HG02623 (cell line): Measurements from ENCODE around the gene WNT2B.
A peak's percentile ranks its signal among the peaks of the same experiment; 100 is the strongest.
"Not testable (repeated sequence)": the region's sequence is repeated elsewhere in the genome, so short reads cannot be mapped to it uniquely, and the experiment has no call there.

ENCODE experiments used
- ATAC-seq: cut with Tn5 transposase; IDR thresholded peaks from one replicate; pipeline ENCODE4 v1.9.1; 2021; ENCODE audit warnings: moderate library complexity; ENCODE audit not compliant: unreplicated experiment

Gene WNT2B

DNA sequence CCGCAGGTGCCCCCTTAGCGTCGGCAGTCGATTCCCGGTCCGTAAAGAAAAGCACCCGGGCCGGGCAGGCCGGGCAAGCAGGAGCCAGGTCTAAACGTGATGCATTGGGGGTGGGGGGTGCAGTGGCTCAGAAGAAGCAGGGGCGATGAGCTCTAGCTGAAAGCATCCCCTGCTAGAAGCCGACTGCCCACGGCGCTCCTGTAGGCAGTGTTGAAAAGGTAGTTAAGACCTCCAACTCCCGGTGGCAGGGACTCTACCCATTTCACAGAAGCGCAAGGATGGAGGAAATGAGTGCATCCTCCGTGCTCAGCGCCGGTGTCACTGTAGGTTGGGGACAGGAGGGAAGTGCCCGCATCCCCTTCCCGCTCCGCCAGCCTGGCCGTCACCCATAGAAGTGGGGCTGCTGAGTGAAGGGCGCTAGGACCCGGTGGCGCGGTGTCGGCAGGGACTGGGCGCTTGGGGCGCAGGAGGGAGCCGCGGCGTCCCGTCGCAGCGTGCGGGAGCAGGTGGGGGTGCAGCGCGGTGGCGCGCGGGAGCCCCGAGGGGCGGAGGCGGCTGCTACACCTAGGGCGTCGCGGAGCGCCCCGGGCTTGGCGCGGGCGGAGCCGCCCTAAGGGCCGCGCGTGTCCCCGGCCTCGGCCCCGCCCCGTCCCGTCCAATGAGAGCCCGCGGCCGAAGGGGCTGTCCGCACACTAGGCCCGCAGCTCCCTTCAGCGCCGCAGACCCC is at the start of gene WNT2B:
Gene WNT2B (plus strand): TSS at position 688 of the 727 bp plus-strand sequence. CDS start 298 bp downstream, outside the sequence.
- peak; percentile 45 for ATAC-seq

DNA sequence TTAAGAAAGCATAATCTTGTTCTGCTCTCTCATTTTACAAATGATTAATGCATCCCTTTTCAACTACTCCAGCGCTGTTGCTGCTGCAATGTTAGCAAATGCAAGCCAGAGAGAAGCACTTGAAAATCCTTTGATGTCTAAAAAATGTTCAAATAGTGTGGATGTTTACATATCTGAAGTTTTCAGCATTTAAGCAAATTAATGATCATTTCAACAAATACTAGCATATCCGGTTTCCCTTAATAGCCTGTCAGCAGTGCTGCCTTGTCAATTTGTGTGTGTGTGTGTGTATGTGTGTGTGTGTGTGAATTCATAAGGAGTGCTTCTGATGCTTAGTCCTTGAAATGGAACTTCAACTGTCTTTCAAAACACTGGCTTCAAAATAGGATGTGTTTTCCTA is 48.1 kb upstream of the WNT2B start:
- ATAC-seq, result no peak

DNA sequence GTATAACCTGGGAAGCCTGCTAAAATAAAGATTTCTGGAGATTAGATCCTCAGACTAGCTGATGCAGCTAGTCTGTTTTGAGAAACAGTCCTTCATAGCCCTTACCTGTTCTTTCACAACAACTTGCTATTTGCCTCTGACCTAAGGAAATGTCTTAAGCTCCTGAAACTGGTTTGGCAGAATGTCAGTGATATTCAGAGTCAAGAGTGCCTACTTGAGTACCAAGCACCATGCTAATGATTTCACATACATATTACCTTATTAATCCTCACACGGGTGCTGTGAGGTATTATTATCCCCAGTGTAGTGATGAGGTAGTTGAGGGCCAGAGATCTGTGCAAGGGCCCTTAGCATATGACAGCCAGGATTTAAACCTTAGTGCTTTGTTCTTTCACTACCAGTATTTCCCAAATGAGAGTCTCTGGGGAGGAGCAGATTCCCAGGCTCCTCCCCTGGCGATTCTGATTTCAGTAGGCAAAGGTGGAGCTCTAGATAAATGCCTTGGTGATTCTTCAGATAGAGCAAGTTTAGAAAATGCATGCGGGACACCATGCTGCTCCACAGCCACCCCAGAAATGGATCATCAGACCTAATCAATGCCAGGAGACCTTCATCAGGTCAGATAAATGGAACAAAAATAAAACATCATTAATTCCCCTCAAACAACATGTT is 47.4 kb upstream of the WNT2B start:
- no peak for ATAC-seq

DNA sequence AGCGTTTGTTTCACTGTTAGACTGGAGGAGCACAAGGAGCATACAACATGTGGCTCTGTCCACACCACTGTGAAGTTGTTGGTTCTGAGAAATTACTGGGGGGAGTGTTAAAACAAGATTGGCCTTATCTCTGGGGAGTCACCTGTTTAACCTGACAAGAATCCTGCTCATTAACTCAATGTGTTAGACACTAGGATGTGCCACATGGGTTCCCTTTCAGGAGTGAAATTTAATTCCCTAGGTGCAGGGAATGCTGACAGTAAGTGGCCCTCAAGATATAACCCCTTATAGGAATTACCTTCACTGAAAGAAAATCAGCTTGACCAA is 45.8 kb upstream of the WNT2B start:
- ATAC-seq, result no peak

DNA sequence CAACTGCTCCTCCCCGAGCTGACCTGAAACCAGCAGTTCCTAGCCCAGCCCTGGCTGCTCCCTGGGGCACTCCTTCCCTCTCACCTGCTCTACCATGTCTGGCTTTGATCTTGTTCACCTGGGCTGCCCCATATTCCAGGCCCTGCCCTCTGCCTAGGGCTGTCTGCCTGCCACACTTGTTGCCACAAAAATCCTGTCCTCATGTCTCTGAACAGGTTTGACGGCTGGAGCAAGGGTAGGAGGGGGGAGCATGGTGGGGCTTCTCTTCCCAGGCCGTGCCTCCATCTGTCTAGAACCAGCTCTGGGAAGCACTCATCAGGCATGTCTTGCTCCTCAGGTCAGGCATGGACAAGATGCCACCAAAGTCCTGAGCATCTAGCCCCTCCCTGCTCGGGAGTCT is 44.3 kb upstream of the WNT2B start:
- no peak for ATAC-seq

DNA sequence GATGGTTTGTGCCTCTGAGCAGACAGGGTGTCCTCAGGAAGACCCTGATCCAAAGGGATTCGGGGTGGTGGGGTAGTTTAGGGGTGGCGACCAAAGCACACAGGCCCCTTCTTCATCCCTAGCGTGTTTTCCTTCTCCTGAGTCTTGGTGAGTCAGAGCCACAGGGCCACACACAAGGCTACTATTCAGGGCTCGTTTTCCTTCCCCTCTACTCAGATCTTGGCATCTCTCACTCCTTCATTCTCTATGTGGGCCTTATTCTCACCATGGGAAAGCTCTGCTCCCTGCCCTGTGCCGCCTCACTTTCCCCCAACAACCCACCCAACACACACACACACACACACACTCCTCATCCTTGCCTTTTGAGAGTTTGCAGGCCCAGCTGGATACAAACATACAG is 43.6 kb upstream of the WNT2B start:
- no peak for ATAC-seq

DNA sequence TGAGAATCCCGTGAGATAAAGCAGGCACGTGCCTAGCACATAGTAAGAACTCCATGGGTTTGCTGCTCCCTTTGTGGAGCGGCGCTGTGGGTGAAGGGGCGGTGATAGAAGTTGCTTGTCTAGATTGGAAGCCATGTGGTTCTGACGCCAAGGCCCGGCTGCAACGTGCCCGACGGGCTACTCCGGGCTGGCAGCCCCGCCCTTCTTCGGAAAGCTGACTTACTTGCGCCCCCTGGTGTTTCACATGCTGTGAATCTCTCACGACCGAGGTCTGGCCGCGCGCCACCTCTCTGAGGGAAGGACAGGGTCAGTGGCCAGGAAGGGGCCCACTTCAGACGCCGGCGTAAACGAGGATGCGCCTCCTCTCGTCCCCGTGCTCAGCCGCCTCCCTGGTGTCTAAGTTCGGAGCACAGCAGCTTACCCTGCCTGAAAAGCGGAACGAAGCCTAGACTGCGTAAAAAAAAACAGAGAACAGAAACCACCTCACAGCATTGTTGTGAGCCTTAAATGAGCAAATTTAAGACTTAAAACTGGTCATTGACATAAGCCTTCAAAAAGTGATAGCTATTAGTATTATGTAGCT is 42.6 kb upstream of the WNT2B start:
- peak; percentile 83 for ATAC-seq

DNA sequence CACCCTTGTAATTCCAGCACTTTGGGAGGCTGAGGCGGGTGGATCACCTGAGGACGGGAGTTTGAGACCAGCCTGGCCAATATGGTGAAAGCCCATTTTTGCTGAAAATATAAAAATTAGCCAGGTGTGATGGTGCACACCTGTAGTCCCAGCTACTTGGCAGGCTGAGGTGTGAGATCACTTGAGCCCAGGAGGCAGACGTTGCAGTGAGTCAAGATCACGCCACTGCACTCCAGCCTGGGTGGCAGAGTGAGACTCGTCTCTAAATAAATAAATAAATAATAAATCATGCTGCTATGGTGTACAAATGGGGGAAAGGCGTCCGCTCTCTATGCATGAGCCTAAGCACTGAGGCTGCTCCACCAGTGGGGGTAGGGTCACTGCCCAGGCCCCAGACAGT is 38.4 kb upstream of the WNT2B start:
- ATAC-seq, result not testable (repeated sequence)

DNA sequence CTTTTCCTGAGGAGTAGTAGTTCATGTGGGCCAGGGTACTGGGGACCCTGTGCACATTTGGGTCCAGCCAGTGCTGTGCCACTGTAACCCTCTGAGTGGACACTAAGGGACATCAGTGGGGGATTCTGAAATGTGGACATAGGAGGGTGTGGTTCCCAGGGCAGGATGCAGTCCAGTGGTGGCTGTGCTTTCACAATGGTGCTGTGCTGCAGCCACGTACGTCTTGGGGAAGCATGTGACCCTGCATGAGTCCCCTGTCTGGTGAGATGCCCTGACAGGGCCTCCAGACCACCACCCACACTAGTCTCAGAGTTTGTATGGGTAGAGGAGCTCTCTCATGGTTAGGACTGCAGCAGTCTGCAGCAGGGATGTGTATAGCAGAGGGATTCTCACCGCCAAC is 37.8 kb upstream of the WNT2B start:
- ATAC-seq, result no peak

DNA sequence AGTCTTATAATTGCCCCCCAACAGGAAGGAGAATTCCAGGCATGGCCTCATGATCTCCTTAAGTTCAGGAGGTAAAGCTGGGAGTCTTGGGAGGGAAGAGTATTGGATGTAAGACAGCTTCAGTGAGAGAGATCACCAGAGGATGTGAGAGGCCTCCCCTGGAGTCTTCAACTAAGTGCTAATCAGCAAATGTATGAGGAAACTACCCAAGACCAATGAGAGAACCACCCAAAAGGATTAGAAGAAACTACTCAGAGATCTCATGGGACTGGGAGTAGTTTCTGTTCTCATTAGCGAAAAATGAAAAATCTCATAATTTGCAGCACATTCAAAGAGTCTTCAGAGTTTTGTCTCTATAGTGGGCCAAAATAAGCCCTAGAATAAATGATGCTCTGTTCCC is 36.6 kb upstream of the WNT2B start:
- ATAC-seq, result no peak

DNA sequence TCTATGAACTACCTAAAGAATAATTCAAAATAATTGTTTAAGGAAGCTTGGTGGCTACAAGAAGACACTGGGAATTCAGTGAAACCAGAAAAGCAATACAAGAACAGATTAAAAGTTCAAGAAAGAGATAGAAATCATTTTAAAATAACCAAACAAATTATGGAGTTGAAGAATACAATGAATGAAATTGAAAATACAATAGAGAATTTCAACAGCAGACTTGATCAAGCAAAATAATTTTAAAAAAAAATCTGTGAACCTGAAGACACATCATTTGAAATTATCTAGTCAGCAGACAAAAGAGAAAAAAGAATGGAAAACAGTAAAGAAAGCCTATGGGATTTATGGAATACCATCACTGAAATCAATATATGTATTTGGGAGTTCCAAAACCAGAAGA is 31.2 kb upstream of the WNT2B start:
- ATAC-seq, result no peak

DNA sequence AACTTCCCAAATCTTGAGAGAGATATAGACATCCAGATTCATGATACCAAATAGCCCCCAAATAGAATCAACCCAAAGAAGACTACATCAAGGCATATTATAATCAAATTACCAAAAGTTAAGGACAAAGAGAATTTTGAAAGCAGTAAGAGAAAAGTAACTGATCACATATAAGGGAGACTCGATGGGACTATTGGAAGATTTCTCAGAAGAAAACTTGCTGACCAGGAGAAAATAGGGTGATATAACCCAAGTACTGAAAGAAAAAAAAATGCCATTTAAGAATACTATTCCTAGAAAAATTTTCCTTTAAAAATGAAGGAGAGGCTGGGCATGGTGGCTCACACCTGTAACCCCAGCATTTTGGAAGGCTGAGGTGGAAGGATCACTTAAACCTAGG is 30.5 kb upstream of the WNT2B start:
- ATAC-seq, result no peak

DNA sequence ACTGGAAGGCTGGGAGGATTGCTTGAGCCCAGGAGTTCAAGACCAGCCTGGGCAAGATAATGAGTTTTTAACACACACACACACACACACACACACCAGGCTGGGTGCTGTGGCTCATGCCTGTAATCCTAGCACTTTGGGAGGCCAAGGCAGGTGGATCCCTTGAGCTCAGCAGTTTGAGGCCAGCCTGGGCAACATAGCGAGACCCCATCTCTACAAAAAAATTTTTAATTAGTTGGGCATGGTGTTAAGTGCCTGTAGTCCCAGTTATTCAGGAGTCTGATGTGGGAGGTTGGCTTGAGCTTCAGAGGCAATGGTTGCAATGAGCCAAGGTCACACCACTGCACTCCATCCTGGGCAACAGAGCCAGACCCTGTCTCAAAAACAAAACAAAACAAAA is 22.7 kb upstream of the WNT2B start:
- ATAC-seq, result not testable (repeated sequence)

DNA sequence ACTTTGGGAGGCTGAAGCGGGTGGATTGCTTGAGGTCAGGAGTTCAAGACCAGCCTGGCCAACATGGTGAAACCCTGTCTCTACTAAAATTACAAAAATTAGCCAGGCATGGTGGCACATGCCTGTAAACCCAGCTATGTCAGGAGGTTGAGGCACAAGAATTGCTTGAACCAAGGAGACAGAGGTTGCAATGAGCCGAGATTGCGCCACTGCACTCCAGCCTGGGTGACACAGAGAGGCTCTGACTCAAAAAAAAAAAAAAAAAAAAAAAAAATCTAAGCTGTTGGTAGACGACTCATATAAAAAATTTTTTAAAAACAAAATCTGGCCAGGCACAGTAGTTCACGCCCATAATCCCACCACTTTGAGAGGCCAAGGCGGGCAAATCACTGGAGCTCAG is 21.1 kb upstream of the WNT2B start:
- not testable (repeated sequence) for ATAC-seq

DNA sequence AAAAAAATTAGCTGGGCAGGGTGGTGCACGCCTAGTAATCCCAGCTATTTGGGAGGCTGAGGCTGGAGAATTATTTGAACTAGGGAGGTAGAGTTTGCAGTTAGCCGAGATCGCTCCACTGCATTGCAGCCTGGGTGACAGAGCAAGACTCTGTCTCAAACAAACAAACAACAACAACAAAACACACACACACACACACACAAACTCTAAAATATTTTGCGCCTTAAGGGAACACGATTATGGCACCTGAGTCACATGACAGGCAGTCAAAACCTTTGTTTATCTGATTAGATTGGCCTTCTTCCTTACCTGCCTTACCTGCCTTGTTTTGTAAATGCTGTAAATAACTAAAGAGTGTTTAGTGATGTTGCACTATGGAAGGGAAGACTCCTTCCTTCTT is 20.6 kb upstream of the WNT2B start:
- ATAC-seq, result no peak

DNA sequence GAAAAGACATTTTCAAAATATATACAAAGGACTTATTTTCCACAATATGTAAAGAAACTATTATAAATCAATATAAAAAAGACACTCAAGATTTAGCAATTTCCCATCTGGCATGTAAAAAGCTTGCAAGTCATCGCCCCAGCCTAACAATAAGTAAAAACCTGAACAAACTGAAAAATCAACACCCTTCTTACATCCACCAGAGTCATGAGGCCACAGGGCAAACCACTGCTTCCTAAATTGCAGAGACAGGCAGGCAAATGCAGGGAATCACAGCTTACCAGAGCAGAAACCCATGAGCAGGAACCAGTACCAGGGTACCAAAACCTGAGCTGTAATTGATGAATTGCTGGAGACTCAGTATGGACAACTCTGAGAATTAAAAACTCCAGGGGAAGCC is 16.7 kb upstream of the WNT2B start:
- ATAC-seq, result no peak

DNA sequence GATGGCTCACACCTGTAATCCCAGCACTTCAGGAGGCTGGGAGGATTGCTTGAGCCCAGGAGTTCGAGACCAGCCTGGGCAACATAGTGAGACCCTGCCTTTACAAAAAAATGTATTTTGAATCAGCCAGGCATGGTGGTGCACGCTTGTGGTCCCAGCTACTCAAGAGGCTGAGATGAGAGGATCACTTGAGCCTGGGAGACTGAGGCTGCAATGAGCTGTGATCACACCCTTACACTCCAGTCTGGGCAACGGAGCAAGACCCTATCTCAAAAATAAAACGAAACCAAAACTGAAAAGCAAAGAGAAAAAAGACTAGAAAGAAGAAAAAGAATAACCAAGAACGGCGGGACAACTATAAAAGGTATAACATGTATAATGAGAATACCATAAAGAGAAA is 15.4 kb upstream of the WNT2B start:
- no peak for ATAC-seq

DNA sequence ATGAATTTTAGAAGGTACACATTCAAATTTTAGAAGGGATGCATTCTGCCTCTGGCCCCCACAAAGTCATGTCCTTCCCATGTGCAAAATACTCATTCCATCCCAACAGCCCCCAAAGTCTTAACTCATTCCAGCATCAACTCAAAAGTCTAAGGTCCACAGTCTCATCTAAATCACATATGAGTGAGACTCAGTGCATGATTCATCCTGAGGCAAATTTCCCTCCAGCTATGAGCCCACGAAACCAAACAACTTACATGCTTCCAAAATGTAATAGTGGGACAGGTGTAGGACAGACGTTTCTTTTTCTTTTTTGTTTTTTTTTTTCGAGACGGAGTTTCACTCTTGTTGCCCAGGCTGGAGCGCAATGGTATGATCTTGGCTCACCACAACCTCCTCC is 12.5 kb upstream of the WNT2B start:
- no peak for ATAC-seq

DNA sequence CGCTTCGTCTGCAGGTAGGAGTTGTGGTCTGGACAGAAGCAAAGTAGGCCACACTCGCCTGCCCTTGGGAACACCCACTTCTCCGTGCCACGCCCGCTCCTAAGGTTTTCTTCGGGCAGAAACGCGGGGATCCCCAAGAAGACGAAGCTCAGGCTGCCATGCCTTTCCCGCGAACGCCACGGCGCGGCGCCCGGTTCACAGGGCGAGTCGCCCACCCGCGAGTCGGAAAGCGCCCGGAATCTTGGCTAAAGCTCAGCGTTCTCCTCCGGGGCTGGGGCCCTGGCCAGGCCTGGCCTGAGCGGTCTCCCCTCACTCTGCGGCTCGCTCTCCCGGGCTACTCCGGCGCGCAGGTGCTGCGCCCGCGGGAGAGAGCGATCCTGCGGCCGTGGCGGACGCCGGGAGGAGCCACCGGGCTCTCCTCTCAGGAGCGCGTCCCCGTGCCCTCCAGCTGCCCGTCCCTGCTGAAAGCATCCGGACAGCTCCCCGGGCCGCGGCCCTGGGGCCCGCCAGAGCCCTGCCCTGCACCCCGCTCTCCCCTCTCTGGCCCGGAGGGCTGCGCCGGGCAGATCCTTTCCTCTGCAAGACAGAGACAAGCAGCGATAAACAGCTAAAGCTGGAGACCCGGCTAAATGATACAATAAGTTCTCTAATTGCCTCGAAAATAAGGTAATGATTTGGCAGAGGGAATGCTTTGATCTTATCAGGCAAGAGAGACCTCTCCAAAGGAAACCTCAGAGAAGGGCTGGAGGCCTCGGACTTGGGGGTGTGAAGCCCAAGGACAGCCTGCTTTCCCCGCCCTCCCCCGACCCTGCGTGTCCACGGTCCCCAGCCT is 6.7 kb upstream of the WNT2B start:
- peak; percentile 59 for ATAC-seq

DNA sequence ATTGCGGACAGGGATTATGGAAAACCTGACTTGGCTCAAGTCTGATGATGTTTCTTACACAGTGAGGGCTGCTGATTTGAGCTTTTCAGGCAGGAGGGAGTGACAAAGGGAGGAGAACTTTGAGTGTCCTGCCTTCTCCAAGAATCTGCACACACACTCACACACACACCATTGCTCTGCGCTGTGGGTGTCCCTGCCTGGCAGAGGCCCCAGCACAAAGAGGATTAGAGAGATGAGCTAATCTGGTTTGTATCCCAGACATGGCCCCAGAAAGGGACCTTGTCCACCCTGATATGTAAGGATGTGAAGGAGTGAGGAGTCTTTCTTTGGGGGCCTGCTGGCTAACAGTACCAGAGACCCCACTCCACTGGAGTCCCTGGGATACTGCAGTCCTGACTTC is 5.9 kb upstream of the WNT2B start:
- no peak for ATAC-seq

DNA sequence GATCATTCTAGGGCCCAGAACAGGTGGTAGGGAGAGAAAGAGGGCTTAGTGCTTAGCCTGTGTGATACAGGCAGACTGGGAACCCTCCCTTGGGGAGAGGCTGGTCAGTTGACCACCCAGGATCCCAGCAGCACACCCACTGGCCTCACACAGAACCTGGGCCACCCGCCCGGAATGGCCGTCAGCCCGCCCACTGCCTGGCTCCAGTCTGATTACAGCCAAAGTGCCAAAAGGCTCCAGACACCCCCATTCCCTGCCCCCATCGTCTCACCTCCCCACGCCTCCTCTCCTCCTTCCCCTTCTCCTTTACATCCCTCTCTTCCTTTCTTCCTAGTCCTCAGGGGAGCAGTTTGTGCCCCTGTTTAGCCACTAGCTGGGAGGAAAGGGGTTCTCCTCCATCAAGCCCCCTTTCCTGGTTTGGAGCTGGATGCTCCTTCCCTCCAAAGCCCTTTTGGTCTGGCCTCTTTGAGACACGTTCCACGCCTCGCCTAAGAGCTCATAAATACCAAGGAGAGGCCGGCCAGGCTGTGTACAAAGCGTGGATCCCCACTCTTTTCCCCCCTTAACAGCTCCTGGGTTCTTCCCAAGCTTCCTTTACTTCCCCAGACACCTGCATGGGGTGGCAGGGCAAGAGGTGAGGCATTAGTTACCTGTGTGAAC is 4.6 kb upstream of the WNT2B start:
- no peak for ATAC-seq
